ENCODE measurements around the gene JPH3.
A peak's percentile ranks its signal among the peaks of the same experiment; 100 is the strongest.
"Not testable (repeated sequence)": the region's sequence is repeated elsewhere in the genome, so short reads cannot be mapped to it uniquely, and the experiment has no call there.

Gene JPH3

DNA sequence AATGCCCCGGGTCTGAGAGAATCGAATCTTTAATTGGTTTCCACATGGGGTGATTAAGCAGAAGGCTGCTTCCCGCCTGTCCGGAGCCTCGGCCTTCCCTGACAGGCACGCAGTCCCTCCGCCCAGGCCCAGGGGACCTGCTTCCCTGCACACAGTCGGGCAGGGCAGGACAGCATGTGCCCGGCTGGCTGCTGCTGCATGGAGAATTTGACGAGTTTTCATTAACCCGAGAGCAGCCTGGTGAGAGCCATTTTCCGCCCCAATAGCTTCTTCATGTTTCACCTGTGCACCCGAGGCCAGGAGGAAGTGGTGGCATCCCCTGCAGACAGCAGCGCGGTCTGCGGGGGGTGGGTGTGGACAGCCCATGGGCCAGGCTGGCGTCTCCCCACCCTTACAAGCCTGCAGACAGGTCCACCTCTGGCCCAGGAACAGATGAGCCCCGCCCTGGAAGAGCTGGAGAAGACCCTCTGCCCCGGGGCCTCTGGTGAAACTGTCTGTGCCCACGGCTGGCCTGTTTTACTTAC lies 96.4 kb downstream of the JPH3 start:
- no peak for DNase-seq

- no peak for DNase-seq
Measured at GRCh38 chr16:87700406-87701077, 98.2 kb downstream of the JPH3 start.

DNA sequence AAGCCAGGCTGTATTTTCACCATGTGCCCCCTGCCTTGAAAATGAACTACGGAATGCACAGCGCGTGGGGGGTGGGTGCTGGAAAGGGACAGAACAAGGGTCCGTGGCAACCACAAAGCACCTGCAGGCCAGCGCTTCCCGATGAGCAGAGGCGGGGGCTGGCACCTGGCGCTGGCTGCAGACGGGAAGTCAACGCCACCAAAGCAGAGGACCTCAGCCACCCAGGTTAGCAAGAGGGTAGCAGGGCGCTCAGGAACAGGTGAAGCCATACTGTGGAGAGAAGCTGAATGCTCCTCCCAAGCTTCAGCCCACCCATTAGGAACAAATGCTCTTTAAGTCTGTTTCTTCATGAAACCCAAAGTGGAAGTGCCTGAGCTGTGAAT lies 98.8 kb downstream of the JPH3 start:
- no peak for DNase-seq

GRCh38 chr16:87701505-87701921 lies 99.2 kb downstream of the JPH3 start:
- DNase-seq = no peak

GRCh38 chr16:87702325-87702811 lies 100.1 kb downstream of the JPH3 start:
- DNase-seq = no peak

- DNase-seq = no peak
Measured at GRCh38 chr16:87703071-87703470, 100.8 kb downstream of the JPH3 start.

GRCh38 chr16:87703835-87704375 lies 101.6 kb downstream of the JPH3 start:
- DNase-seq = no peak

- DNase-seq = no peak
Measured at GRCh38 chr16:87704754-87705353, 102.5 kb downstream of the JPH3 start.

- no peak for DNase-seq
Measured at GRCh38 chr16:87705771-87706277, 103.5 kb downstream of the JPH3 start.

DNA sequence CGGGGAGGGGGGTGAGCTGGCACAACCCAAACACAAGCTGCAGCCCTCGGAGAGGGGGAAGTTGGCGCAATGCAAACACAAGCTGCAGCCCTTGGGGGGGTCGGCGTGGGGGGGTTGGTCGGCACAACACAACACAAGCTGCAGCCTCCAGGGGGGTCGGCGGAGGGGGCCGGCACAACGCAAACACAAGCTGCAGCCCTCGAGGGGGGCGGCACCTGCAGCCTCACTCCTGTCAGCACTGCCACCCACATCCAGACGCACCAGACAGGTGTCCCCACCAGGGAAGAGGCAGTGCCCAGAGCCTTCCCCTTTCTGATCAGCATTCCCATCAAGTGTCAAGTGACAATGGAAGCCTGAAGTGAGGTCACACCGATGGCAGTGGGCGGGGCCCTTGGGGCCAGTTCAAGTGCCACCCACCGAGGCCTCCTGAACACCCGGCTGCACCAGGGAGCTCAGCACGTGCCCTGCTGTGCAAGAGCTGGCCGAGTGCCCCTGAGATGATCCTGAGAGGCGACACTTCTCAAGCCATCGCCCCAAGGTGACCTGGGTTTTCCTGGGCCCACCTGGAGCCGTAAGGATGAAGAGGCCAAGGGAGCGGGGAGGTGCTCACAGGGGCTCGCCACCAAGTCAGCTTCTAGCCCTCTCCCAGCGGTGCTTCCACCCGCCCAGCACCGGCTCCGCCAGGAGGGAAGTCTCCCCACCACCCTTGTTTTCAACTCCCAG lies 104.1 kb downstream of the JPH3 start:
- no peak for DNase-seq

- no peak for DNase-seq
Measured at GRCh38 chr16:87707097-87707496, 104.8 kb downstream of the JPH3 start.

- no peak for DNase-seq
Measured at GRCh38 chr16:87707714-87708580, 105.6 kb downstream of the JPH3 start.

DNA sequence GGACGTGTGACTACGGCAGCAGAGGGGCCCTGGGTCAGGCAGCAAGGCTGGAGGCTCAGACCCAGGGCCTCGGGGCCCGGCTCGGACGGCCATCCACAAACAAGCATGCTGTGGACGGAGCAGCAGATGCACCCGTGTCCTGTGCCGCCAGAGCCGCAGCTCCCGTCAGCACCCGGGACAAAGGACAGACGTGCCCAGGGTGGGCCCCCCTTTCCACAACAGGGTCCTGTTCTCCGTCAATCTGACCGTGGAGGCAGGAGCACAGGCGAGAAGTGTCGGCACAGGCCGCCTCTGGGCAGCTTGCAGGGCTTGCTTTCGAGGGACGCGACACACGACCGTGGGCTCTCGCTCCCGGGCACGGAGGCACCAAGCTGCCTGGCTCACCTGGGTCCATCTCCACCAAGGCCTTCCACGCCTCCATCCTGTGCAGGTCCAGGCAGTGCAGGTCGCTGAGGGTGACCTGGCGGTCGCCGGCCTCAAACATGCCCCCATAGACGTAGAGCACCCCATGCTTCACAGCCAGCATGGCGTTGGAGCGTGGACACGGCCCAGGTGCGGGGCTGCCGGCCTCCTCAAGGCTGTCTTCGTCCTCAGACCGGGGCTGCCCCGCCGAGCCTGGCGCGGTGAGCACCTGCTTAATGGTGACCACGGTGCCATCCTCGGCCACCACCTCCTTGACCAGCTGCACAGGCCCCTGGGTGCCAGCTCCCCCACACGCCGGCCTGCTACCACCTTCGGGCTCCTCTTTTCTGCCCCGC lies 106.8 kb downstream of the JPH3 start:
- DNase-seq = no peak

- DNase-seq = no peak
Measured at GRCh38 chr16:87709677-87710076, 107.4 kb downstream of the JPH3 start.

- no peak for DNase-seq
Measured at GRCh38 chr16:87710887-87711286, 108.6 kb downstream of the JPH3 start.

DNA sequence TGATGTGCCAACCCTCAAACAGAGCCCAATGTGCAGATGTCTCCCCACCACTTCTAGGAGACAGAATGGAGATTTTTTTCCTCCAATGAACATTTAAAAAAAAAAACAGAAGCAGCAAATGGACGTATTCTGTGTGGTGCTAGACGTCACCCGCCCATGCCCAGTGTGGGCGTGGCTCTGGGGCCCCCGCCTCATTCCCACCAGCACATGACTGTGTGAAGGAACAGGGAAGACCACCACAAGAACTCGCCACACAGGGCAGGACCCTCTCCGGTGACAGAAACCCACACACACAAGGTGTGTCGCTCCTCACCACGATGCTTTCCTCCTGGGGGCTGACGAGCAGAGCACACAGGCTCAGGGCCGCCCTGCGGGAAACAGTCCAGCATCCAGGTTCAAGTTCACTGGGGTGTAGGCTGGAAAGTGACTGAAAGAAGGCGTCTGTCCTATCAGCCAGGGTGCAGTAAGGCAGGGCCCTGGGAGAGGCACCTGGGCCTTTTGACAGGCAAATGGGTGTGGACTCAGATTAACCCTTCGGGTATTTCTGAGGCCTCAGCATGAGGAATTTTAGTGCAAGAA lies 110.0 kb downstream of the JPH3 start:
- DNase-seq = no peak

DNA sequence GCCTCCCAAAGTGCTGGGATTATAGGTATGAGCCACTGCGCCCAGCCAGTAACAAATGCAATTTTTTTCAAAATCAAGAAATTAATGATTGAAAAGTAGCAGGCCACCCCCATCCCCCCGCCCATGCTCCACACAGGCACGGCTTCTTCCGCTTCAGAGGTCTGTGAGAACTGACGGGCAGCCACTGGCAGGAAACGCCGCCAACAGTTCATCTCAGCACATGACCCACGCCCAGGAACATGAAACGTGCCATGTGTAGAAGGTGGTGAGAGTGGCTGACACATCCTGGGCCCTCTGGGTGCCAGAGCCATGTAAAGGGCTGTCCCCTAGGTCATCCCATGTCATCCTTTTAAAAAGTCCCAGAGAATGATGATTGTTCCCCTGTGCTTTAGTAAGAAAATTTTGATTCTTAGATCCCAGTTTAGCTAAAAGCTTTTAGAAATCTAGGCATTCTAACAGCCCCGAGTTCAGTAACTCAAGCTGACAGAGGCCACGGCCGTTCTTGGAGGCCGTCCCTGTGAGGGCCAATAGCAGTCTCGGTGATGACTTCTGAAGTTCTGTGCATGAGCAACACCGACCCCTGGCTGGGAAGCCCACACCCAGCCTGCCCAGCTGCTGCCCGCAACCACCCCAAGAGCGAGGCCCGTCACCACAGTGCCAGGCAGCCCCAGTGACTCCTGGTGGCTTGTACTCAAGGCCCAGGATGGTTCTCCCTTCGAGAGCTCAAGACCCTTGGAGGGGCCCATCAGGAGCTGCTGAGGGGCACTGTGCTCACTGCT lies 111.3 kb downstream of the JPH3 start:
- DNase-seq = no peak

GRCh38 chr16:87715231-87715630 lies 112.9 kb downstream of the JPH3 start:
- DNase-seq = no peak

- peak; percentile 32 for DNase-seq
Measured at GRCh38 chr16:87715658-87716057, 113.3 kb downstream of the JPH3 start.

DNA sequence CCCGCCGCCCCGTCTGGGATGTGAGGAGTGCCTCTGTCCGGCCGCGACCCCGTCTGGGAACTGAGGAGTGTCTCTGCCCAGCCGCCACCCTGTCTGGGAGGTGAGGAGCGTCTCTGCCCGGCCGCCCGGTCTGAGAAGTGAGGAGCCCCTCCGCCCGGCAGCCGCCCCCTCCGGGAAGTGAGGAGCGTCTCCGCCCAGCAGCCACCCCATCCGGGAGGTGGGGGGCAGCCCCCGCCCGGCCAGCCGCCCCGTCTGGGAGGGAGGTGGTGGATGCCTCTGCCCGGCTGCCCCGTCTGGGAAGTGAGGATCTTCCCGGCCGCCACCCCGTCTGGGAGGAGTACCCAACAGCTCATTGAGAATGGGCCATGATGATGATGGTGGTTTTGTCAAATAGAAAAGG lies 116.5 kb downstream of the JPH3 start:
- DNase-seq = not testable (repeated sequence)

Measured in EL (cell line).